NCI-H187 treated with DMSO at 0.1 percent for 48 hours (cell line): Measurements from ENCODE around the gene IFNGR2.
"Not testable (repeated sequence)": the region's sequence is repeated elsewhere in the genome, so short reads cannot be mapped to it uniquely, and the experiment has no call there.

Source experiments
- DNase-seq: peaks from one replicate; lab custom pipeline; 2025; lab: John Stamatoyannopoulos, UW

IFNGR2 gene

DNA sequence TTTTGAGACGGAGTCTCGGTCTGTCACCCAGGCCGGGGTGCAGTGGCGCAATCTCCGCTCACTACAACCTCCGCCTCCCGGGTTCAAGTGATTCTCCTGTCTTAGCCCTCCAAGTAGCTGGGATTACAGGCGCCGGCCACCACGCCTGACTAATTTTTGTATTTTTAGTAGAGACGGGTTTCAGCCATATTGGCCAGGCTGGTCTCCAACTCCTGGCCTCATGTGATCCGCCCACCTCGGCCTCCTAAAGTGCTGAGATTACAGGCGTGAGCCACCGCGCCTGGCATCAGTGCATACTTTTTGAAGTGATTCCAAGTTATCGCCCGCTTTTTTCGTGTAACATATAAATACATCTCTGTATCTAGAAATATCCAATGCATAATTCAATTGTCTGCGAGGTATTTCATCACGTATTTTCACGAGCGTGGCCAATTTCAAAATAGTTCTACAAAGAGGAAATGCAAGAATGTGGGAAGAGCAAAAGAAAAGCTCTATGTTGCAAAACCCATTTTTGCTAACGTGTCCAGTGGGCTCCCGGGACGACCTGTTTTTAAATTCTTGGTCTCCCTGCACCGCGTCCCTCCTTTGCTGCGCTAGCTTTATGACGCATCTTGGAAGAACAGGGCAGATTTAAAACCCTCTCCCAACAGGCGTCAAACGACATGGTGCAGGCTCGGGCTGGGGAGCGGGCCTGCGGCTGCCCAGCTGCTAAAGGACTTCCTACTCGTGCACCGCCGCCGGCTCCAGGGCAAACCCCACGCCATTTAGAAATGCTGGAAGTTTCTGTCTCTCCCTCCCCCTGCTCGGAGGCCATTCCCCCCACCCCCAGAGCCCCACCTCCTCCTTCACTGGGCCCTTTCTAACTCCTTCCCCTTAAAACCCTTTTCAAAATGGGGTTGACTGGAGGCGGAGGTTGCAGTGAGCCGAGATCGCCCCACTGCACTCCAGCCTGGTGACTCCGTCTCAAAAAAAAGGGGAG is 923 bp upstream of the IFNGR2 start:
- DNase-seq = no peak

DNA sequence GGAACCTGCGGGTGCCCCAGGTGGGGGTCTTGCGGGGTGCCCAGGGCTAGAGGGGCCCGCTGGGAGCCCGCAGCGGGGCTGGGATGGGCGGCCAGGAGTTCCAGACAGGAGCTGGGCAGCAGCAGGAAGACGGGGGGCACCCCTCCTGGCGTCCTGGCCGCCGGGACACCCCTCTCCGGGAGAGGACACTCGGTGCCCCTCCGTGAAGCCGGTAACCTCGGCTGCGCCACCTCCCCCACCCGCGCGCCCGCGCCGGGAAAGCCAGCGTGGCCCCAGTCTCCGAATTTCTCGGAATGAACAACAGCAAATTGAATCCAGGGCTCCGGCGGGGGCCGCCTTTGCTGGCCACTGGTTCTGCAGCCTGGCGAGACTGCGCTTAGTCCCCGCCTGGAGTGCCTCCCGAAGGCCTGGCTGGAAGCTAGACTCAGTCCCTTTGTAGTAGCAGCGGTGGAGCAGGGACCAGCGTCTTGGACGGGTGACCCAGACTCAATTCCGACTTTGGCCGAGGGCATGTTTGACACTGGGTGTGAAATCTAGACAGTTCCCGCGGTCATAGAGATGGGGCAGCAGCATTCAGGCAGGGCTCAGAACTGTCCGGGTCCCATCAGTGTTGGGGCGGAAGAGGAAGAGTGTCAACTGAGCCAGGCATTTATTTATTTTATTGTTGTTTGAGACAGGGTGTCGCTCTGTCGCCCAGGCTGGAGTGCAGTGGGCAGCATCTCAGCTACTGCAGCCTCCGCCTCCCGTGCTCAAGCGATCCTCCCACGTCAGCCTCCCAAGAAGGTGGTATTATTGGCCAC is 773 bp downstream of the IFNGR2 start:
- DNase-seq = no peak

DNA sequence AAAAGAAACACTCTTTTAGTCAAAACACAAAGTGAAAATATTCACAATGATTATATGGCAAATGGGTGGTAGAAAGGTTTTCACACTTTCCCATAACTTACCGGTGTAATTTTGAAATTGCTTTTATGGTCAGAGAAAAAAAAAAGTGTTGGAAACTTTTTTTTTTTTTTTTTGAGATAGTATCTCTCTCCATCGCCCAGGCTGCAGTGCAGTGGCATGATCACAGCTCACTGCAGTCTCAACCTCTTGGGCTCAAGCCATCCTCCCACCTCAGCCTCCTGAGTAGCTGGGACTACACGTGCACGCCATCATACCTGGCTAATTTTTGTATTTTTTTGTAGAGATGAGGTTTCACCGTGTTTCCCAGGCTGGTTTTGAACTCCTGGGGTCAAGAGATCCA is 3.3 kb downstream of the IFNGR2 start:
- DNase-seq = no peak

DNA sequence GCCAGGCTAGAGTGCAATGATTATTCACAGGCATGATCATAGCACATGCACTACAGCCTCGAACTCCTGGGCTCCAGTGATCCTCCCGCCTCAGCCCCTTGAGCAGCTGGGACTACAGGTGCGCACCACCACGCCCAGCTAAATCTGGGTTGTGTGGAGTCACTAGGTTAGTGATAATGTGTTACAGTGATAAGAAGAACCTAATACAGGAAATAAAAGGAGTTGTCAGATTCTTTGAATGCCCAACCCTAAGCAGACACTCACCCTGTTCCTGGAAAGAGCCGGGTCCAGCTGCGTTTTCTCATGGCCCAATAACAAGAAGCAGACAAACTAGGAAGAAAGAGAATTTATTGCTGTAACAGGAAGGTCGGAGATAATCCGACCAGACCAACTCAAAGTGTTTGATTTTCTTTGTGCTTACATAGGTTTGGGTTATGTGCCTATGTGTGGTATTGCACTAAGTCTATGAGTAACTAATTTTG is 8.8 kb downstream of the IFNGR2 start:
- no peak for DNase-seq

DNA sequence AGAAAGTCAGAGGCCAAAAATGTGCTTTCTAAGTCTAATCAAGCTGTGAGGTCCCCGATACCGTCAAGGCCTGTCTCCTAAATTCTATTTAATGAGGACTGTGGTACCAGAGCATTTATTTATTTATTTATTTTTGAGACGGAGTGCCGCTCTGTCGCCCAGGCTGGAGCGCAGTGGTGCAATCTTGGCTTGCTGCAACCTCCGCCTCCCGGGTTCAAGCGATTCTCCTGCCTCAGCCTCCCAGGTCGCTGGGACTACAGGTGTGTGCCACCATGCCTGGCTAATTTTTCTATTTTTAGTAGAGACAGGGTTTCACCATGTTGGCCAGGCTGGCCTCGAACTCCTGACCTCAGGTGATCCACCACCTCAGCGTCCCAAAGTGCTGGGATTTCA is 9.2 kb downstream of the IFNGR2 start:
- not testable (repeated sequence) for DNase-seq

DNA sequence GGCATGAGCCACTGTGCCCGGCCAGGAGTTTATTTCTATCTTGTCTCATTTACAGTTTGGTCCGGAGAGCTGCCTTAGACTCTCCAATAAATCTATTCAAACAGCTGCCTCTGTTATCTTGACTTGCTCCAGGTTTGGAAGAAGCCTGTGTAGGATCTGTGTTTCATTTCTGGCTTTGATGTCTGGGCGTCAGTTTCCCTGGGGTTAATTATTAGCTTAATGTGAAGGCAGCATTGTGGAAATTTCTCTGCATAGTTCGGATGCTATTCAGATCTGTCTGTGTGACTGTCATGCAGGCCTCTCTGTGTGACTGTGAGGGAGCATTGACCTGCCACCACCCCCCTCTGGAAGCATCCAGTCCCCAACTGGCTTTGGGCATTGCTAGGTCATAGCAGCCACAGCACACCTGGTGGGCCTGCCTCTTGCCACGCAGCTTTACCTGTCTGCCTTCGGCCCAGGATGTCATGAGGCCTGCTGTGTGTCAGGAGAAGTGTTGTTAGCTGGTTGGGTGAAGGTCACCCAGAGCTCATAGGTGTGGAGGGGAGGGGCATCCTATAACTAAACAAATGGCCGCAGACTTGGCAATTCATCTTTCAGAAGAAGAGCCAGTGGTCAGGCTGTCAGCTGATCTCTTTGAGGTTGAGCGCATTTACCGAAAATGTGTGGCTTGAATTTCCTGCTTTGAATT is 9.8 kb downstream of the IFNGR2 start:
- no peak for DNase-seq

DNA sequence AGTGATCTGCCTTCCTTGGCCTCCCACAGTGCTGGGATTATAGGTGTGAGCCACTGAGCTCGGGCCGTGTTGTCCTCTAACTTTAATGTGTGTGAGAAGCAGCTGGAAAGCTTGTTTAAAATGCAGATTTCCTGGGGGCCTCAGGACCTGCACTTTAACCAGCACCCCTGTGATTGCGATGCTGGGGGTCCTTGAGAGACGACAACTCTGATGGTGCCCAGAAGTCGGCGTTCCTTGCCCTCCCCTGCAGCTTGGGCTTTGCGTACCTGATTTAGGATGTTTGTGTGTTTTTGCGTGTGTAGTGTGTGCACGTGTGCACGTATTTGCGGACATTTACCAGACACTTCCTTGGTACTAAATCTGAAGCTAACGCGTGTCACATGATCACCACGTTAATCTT is 10.9 kb downstream of the IFNGR2 start:
- no peak for DNase-seq

DNA sequence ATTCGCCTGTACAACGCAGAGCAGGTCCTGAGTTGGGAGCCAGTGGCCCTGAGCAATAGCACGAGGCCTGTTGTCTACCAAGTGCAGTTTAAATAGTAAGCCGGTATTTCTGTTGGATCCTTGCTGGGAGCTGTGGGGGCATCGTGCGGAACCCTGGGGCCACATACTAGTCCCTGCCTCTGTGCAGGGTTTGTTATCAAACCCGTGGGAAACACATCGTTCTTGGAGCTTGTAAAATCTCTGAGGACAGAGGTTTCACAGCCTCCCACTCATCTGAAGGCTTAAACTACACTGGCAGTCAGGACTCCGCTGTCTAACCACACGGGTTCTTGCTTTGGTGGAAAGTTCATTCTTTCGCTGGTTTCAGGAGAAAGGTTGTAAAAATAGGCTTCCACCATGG is 11.7 kb downstream of the IFNGR2 start:
- DNase-seq = no peak

DNA sequence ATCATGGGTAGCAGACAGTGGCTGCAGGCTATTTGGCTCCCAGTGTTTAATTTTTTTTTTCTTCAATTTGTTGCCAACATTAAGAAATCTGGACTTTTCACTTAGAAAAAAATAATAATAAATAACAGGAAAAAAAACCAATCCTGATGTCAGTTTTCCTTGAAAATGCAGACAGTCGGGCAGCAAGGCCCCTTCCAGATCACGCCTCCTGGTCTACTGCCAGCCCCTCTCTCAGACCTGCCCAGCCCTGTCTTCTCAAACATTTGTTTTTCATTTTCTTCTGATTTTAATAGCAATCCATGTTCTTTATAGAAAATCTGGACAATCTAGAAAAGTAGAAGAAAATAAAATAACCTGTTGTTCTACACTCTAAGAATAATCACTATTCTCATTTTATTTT is 15.5 kb downstream of the IFNGR2 start:
- DNase-seq = no peak

DNA sequence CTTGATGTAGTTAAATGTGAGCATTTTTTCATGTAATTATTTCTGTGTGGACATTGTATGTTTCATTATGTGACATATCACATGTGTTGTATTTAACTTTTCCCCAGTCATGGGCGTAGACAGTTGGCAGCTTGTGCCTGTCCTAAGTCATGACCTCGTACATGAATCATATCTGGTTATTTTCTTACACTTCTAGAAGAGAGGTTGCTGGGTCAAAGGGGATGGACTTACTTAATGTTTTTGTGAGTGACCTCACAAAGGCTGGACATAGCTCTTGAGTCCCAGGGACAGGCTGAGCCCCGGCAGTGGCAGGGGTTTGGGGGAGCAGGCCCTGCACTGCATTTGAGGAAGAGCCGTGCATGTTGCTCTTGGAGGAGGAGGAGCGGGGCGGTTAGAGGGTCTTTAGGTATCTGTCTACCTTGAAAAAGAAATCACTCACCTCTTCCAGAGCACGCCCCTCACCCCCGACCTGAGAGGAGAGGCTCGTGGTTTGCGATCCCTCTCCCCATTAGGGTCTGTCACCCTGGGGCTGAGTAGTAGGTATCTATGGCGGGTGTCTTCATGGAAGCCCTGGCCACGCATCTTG is 16.4 kb downstream of the IFNGR2 start:
- no peak for DNase-seq

DNA sequence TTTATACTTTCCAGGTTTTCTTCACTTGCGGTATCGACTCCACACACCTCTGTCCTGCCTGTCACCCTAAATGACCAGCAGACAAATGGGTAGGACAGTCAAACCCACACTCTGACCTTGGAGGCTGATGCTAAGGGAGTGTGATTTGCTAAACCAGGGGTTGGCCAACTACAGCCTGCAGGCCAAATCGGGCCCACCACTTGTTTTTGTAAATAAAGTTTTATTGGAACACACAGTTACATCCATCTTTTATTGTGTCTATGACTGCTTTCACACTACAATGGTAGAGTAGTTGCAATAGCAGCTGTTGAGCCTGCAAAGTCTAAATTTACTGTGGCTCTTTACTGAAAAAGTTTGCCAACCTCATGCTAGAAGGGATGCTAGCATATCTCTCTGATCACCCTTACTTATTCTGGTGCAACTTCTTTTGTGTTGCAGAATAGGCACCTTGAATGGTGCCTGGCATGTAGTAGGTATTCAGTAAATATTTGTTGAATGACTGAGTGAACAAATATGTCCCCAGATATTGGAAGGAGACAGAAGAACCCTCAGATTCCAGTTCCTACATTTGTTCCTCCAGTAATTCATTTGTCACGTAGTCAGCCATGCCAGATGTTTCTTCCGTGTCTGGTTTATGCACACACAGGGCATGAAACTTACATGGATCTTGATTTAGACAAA is 18.6 kb downstream of the IFNGR2 start:
- DNase-seq = no peak

DNA sequence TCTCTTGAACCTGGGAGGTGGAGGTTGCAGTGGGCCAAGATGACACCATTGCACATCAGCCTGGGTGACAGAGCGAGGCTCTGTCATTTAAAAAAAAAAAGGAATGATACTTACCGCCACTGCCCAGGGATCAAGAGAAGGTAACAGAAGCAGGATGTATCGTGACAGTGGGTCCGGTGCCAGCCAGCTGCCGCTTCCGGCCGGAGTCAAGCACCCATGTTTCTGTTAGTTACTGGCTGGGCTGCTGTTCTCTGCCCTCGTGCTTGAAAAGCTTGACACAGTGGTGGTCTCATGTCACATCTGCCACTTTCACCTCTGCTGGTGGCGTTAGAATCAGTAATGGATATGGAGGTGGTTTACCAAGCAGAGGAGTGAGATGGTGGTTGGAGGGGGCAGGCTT is 21.0 kb downstream of the IFNGR2 start:
- no peak for DNase-seq

DNA sequence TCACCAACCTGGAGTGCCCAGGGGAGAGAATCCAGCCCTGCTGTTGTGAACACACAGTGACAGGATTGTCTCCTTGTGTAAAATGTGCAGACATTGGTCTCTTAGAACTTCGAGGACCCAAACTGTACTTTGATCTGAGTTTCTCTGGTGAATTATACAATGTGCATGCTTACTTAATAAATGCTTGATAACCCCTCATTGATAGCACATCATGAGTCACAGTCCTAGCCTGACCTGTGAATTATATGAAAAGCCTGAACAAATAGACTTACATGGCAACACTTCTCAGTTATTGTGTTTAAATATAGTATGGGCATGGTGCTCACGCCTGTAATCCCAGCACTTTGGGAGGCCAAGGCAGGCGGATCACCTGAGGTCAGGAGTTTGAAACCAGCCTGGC is 22.6 kb downstream of the IFNGR2 start:
- no peak for DNase-seq

DNA sequence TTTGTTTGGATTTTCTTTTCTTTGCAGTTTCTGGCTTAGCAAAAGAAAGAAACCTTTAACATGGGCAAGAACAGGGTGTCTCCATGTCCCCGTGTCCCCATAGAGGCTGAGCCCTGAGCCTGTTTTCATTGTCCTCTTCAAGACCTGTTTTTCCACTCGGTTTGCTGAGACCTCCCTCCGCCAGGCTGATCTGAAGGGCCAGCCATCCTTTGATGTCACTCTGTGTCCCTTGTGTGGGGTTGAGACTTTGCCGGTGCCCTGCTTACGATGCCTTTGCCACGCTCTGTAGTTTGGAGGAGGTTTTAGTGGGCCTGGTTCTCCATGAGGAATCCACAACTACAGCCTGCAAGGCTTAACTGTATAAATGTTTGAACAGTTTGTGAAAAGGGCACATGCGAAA is 23.8 kb downstream of the IFNGR2 start:
- no peak for DNase-seq

DNA sequence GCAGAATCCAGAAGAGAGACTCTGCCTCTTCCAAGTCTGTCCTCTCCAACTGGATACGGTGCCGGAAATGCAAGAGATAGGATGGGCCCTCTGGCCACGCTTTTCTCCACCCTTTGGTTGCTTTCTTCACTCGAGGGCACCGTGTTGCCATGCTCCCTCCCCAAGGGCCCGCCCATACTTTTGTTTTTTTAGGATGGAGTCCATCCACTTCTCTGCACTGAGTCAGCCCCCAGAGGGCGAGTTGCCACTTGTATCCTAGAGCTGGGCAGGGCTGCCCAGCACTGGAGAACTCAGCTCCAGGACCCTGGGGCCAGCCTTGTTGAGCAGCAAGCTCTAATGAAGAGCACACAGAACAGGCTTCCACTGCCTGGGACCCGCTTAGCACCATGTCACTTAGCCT is 25.5 kb downstream of the IFNGR2 start:
- DNase-seq = no peak

DNA sequence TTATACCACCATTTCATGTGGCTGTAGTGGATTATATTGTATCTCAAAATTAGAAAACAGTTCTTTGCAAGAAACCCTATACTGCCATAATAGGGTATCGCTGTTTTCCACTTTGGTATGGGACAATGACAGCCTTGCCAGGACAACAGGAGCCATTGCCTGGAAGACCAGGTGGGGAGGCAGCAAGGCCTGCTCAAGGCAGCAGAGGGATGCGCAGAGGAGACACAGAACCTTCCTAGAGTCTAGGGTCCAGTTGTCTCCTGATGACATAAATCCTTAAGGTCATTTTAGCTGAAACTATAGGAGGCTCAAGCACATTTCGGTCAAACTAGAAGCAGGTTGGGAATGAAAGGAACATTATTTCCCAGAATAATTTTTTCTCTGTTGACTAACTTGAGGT is 27.6 kb downstream of the IFNGR2 start:
- no peak for DNase-seq

DNA sequence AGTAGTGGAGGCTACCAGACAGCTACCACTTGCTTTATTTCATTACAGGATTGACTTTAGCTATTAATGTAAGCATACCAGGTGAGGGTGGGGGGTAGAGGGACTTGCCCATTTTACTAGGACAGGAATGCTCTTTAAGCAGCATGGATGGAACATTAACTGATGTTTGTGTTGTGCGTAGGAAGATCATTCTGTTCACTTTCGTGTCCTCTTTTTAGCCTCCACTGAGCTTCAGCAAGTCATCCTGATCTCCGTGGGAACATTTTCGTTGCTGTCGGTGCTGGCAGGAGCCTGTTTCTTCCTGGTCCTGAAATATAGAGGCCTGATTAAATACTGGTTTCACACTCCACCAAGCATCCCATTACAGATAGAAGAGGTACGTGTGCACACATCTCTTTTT is 29.3 kb downstream of the IFNGR2 start:
- no peak for DNase-seq

DNA sequence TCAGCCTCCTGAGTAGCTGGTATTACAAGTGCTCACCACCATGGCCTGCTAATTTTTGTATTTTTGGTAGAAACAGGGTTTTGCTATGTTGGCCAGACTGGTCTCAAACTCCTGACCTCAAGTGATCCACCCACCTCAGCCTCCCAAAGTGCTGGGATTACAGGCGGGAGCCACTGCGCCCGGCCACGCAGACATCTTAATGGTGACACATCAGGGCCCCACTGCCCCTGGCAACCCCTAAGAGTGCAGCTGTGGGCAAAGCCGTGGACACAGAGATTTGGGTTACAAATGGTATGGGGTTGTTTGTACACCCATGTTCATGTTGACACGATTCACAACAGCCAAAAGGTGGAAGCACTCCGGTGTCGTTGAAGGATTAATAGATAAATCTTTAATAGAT is 29.8 kb downstream of the IFNGR2 start:
- no peak for DNase-seq

DNA sequence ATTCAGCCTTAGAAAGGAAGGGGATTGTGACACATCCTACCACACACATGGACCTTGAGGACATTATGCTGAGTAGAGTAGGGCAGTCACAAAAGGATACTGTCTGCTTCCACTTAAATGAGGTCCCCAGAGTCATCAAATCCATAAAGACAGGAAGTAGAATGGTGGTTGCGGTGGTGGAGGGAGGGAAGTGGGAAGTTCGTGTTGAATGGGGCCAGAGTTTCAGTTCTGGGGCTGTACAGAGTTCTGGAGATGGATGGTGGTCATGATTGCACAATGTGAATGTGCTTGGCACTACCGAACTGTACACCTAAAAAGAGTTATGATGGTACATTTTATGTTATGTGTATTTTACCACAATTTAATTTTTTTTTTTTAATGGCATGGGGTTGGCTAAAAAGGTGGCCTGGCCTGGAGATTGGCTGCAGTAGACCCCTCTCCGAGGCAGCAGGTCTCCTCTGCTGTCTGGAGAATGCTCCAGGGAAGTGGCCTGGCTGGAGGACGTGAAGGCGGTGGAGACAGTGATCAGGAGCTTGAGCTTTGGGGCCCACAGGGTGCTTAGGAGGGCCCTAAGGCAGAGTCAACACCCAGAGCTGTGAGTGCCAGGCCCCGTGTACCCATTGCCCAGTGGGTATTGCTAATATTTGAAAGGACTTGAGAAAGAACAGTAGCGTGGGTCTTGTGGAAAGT is 30.4 kb downstream of the IFNGR2 start:
- DNase-seq = no peak

DNA sequence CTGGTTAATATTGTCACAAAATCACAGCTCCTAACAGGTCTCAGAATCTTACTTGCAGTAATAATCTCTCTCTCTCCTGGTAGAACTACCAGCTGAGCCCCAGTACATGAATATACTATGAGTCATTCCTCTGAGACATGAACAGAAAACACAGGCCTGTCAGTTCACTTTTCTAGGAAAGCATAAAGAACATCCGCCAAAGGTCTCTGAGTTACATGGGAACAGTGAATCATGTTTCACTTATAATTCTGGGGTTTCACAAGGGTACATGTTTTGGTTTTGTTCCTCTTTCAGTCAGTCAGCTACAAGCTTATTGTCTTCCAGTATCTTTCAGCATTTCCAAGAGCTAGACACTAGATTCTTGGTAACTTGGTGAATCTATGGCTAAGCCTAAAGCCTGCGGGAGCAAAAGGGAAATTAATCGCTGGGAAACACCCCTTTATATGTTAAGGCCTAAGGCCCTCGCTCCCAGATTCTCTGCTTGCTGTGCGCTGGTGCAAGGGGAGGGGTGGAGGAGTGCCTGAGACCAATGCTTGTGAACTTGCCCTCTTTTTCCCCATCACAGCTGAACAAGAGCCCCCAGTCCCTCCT is 31.7 kb downstream of the IFNGR2 start:
- no peak for DNase-seq

DNA sequence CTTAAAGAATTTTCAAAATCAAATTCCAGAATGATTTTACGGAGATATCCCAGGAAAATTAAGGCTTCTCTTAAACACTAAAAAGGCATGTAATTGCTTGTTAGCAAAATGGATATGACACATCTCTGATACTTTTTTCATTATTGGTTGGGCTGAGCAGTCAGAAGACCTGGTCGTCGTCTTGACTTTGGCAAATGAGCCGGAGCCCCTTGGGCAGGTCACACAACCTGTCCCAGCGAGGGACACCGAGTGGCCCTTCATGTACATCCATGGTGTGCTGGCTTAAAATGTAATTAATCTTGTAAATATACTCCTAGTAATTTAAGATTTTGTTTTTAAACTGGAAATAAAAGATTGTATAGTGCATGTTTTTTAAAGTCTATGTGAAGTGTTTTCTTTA is 33.9 kb downstream of the IFNGR2 start:
- DNase-seq = no peak
